H9 (cell line): ENCODE measurements around the gene DMRTC2. TPM values are rescaled to one million over a fixed set of nuclear protein-coding genes. Genes with fewer than 3 reads are reported as not detected.

Source experiments
- DNase-seq: peaks from one replicate; pipeline ENCODE4 v3.0.0-alpha.2; 2017
- H2AFZ ChIP-seq: one replicate; pipeline ENCODE4 v1.6.1; 2013; ENCODE audit warnings: mild to moderate bottlenecking, low read length, control low read depth, moderate library complexity
- H2AK5ac ChIP-seq: 2 replicates; pipeline ENCODE4 v1.6.1; 2013; ENCODE audit warnings: low read length, control low read depth, mixed read lengths; ENCODE audit not compliant: insufficient read length
- H2BK120ac ChIP-seq: one replicate; pipeline ENCODE4 v1.6.1; 2013; ENCODE audit warnings: low read depth, mild to moderate bottlenecking, low read length, control low read depth, inconsistent platforms; ENCODE audit not compliant: poor library complexity, severe bottlenecking
- H2BK12ac ChIP-seq: 2 replicates; pipeline ENCODE4 v1.6.1; 2013; ENCODE audit warnings: low read length, control low read depth, mixed read lengths, low read depth; ENCODE audit not compliant: insufficient read length
- H2BK15ac ChIP-seq: 2 replicates; pipeline ENCODE4 v1.6.1; 2013; ENCODE audit warnings: low read depth, low read length, control low read depth
- H2BK20ac ChIP-seq: one replicate; pipeline ENCODE4 v1.6.1; 2013; ENCODE audit warnings: low read depth, mild to moderate bottlenecking, low read length, control low read depth, inconsistent platforms; ENCODE audit not compliant: poor library complexity, severe bottlenecking
- H2BK5ac ChIP-seq: 2 replicates; pipeline ENCODE4 v1.6.1; 2013; ENCODE audit warnings: low read length, control low read depth, mixed read lengths; ENCODE audit not compliant: insufficient read length
- H3K14ac ChIP-seq: 2 replicates; pipeline ENCODE4 v1.6.1; 2013; ENCODE audit warnings: low read length, control low read depth; ENCODE audit not compliant: insufficient read depth
- H3K18ac ChIP-seq: 2 replicates; pipeline ENCODE4 v1.6.1; 2013; ENCODE audit warnings: low read depth, mild to moderate bottlenecking, mixed read lengths, low read length, control low read depth; ENCODE audit not compliant: insufficient read length
- H3K23ac ChIP-seq: 2 replicates; pipeline ENCODE4 v1.6.1; 2013; ENCODE audit warnings: low read length, control low read depth, mixed read lengths, low read depth; ENCODE audit not compliant: insufficient read length
- H3K23me2 ChIP-seq: 2 replicates; pipeline ENCODE4 v1.6.1; 2013; ENCODE audit warnings: low read depth, mild to moderate bottlenecking, mixed read lengths, low read length, control low read depth; ENCODE audit not compliant: insufficient read length, poor library complexity, severe bottlenecking
- H3K27ac ChIP-seq: 2 replicates; pipeline ENCODE4 v1.5.1; 2013; ENCODE audit warnings: low read length, control low read depth, mixed read lengths, low read depth; ENCODE audit not compliant: insufficient read length
- H3K27me3 ChIP-seq: 2 replicates; pipeline ENCODE4 v1.6.1; 2013; ENCODE audit warnings: low read length, control low read depth, inconsistent platforms; ENCODE audit not compliant: insufficient read depth
- H3K4ac ChIP-seq: 2 replicates; pipeline ENCODE4 v1.6.1; 2013; ENCODE audit warnings: low read depth, mild to moderate bottlenecking, control low read depth, inconsistent platforms, low read length, moderate library complexity
- H3K4me1 ChIP-seq: 2 replicates; pipeline ENCODE4 v1.6.1; 2013; ENCODE audit warnings: low read length, control low read depth, inconsistent platforms; ENCODE audit not compliant: insufficient read depth
- H3K4me2 ChIP-seq: 2 replicates; pipeline ENCODE4 v1.6.1; 2013; ENCODE audit warnings: low read length, control low read depth, mixed read lengths; ENCODE audit not compliant: insufficient read length, insufficient read depth
- H3K56ac ChIP-seq: 2 replicates; pipeline ENCODE4 v1.6.1; 2013; ENCODE audit warnings: low read depth, mild to moderate bottlenecking, mixed read lengths, low read length, control low read depth; ENCODE audit not compliant: insufficient read length
- H3K79me1 ChIP-seq: 2 replicates; pipeline ENCODE4 v1.6.1; 2013; ENCODE audit warnings: low read depth, mild to moderate bottlenecking, moderate library complexity, low read length, control low read depth, inconsistent platforms; ENCODE audit not compliant: insufficient read depth, poor library complexity, severe bottlenecking
- H3K79me2 ChIP-seq: 2 replicates; pipeline ENCODE4 v1.6.1; 2013; ENCODE audit warnings: low read length, control low read depth, inconsistent platforms; ENCODE audit not compliant: insufficient read depth
- H3K9ac ChIP-seq: 2 replicates; pipeline ENCODE4 v1.6.1; 2013; ENCODE audit warnings: low read length, control low read depth, mixed read lengths; ENCODE audit not compliant: insufficient read length; ENCODE audit errors: extremely low read depth
- H3K9me3 ChIP-seq: one replicate; pipeline ENCODE4 v1.6.1; 2013; ENCODE audit warnings: low read depth, low read length, inconsistent platforms; ENCODE audit not compliant: control insufficient read depth
- H3T11ph ChIP-seq: one replicate; pipeline ENCODE4 v1.6.1; 2013; ENCODE audit warnings: mild to moderate bottlenecking, low read length, control low read depth, inconsistent platforms
- H4K20me1 ChIP-seq: one replicate; pipeline ENCODE4 v1.6.1; 2013; ENCODE audit not compliant: control insufficient read depth, insufficient read length, insufficient read depth
- H4K5ac ChIP-seq: 2 replicates; pipeline ENCODE4 v1.6.1; 2013; ENCODE audit warnings: low read depth, mild to moderate bottlenecking, mixed read lengths, low read length, control low read depth; ENCODE audit not compliant: insufficient read length
- H4K8ac ChIP-seq: replicated peaks from 2 replicates; pipeline ENCODE4 v1.6.1; 2013; ENCODE audit warnings: low read length, control low read depth, mixed read lengths, low read depth; ENCODE audit not compliant: insufficient read length
- H4K91ac ChIP-seq: 2 replicates; pipeline ENCODE4 v1.6.1; 2013; ENCODE audit warnings: low read depth, mild to moderate bottlenecking, moderate library complexity, mixed read lengths, low read length, control low read depth; ENCODE audit not compliant: insufficient read length
- H3K27ac Mint-ChIP-seq, 3 experiments: 2 replicates in 2 of 3; 3 replicates in 1 of 3; pipeline ENCODE4 v1.8.0; 2020 to 2021; ENCODE audit warnings: mixed read lengths in 3 of 3, mild to moderate bottlenecking in 1 of 3, moderate library complexity in 1 of 3
- H3K27me3 Mint-ChIP-seq: 2 replicates; pipeline ENCODE4 v1.8.0; 2021; ENCODE audit warnings: low read depth, mild to moderate bottlenecking, moderate library complexity, mixed read lengths
- H3K36me3 Mint-ChIP-seq, 3 experiments: 2 replicates in 2 of 3; 3 replicates in 1 of 3; pipeline ENCODE4 v1.8.0; 2020 to 2021; ENCODE audit warnings: low read depth in 3 of 3, mixed read lengths in 3 of 3; ENCODE audit not compliant: insufficient read depth in 1 of 3
- H3K4me1 Mint-ChIP-seq, 2 experiments: 2 replicates each; pipeline ENCODE4 v1.8.0; 2020; ENCODE audit warnings: mixed read lengths in 2 of 2
- H3K4me3 Mint-ChIP-seq, 2 experiments: 2 replicates in 1 of 2; 3 replicates in 1 of 2; pipeline ENCODE4 v1.8.0; 2020 to 2021; ENCODE audit warnings: mild to moderate bottlenecking in 2 of 2, mixed read lengths in 2 of 2, moderate library complexity in 1 of 2
- H3K9me3 Mint-ChIP-seq, 2 experiments: 2 replicates in 1 of 2; 3 replicates in 1 of 2; pipeline ENCODE4 v1.8.0; 2020; ENCODE audit warnings: mild to moderate bottlenecking in 2 of 2, mixed read lengths in 2 of 2, moderate library complexity in 1 of 2
- WGBS: extraction: QIAGEN DNeasy Blood & Tissue Kit; methylation state at CpG from one replicate; pipeline ENCODE4 v1.1.7; 2013; ENCODE audit warnings: missing lambda C conversion rate, low lambda C conversion rate, mixed read lengths; ENCODE audit not compliant: insufficient read length; ENCODE audit errors: extremely low coverage; 5-methylcytosine and 5-hydroxymethylcytosine counted together
- total RNA-seq: library from RNA; stranded (reverse); gene quantifications from 2 replicates; pipeline ENCODE4 v1.2.1, GENCODE V29; 2021
- TF ChIP-seq, protein P1 (sequence below): fragments of 200-600 bp; sonication (generic); conservative IDR thresholded peaks from 3 replicates; pipeline ENCODE4 v1.8.0; 2021; ENCODE audit warnings: antibody characterized with exemption, mild to moderate bottlenecking

Gene DMRTC2
- total RNA-seq, 1 experiment from 2014 or later = not detected

DNA sequence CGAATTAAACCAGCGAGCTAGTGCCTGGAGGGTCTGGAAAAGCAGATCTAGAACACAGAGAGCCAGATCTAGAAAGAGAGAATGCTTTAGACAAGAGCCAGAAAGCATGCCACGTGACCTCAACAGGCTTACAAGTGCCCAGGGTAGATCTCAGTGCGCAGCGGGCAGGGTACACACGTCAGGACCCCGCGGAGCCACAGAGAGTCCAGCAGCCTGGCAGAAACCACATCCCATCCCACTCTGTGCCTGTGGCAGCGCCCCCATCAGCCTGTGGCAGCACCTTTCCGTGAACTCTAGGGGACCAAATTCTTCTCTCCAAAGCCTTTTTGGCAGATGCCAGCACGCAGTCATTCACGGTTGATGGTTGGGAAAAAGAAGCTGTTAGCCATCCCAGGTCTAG lies 44.1 kb downstream of the DMRTC2 start:
- peaks cover 5% of the 10 kb centered on the region for H3K23me2 ChIP-seq
- H3K27ac Mint-ChIP-seq = no peak overlapping the region
- peaks cover under 1% of the 10 kb centered on the region; the same call in 1 of the 2 replicates for H3K27me3 Mint-ChIP-seq
- H3T11ph ChIP-seq = no peak overlapping the region
- no peak overlapping the region for H3K4ac ChIP-seq
- H2BK120ac ChIP-seq = no peak overlapping the region
- H3K18ac ChIP-seq = no peak overlapping the region
- no peak overlapping the region for H3K4me2 ChIP-seq
- no peak overlapping the region for H2AK5ac ChIP-seq
- no peaks in the 10 kb centered on the region for H3K79me1 ChIP-seq
- H3K79me2 ChIP-seq = 0 out of 2 replicates have a peak, but pooled peaks cover 2% of the 10 kb centered on the region
- H4K5ac ChIP-seq = no peak overlapping the region
- DNase-seq = no peak
- no peak overlapping the region for H2AFZ ChIP-seq
- peaks cover 21 to 37% of the 10 kb centered on the region in 2 experiments for H3K4me1 Mint-ChIP-seq
- H3K9me3 ChIP-seq = no peaks in the 10 kb centered on the region
- H3K23ac ChIP-seq = no peak overlapping the region
- H3K4me1 ChIP-seq = peaks cover 8% of the 10 kb centered on the region
- H3K9ac ChIP-seq = no peak overlapping the region
- no peak overlapping the region for H4K8ac ChIP-seq
- H2BK20ac ChIP-seq = no peak overlapping the region
- H3K36me3 Mint-ChIP-seq = peaks cover 0 to 19% (median 4%) of the 10 kb centered on the region in 3 experiments; a peak in 3 of 7 replicates
- no peak overlapping the region for H3K27ac ChIP-seq
- no peak overlapping the region for H2BK15ac ChIP-seq
- H2BK12ac ChIP-seq = no peak overlapping the region
- H3K4me3 Mint-ChIP-seq = no peak overlapping the region
- H3K9me3 Mint-ChIP-seq = no peaks in the 10 kb centered on the region; a peak in 1 of 5 replicates
- H4K20me1 ChIP-seq = no peaks in the 10 kb centered on the region
- no peak overlapping the region for H2BK5ac ChIP-seq
- no peak overlapping the region for H3K14ac ChIP-seq
- no peak overlapping the region for H4K91ac ChIP-seq
- H3K56ac ChIP-seq = no peak overlapping the region
- H3K27me3 ChIP-seq = no peaks in the 10 kb centered on the region
- TF ChIP-seq, protein P1, sequence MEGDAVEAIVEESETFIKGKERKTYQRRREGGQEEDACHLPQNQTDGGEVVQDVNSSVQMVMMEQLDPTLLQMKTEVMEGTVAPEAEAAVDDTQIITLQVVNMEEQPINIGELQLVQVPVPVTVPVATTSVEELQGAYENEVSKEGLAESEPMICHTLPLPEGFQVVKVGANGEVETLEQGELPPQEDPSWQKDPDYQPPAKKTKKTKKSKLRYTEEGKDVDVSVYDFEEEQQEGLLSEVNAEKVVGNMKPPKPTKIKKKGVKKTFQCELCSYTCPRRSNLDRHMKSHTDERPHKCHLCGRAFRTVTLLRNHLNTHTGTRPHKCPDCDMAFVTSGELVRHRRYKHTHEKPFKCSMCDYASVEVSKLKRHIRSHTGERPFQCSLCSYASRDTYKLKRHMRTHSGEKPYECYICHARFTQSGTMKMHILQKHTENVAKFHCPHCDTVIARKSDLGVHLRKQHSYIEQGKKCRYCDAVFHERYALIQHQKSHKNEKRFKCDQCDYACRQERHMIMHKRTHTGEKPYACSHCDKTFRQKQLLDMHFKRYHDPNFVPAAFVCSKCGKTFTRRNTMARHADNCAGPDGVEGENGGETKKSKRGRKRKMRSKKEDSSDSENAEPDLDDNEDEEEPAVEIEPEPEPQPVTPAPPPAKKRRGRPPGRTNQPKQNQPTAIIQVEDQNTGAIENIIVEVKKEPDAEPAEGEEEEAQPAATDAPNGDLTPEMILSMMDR = no peak
- WGBS = no CpG with 5 or more reads among the region's 12 CpGs
